Fibroblast of the aortic adventitia (primary cell): ENCODE measurements around the gene ENGASE. TPM values are rescaled to one million over a fixed set of nuclear protein-coding genes. Genes with fewer than 3 reads are reported as not detected.

Experiments used
- DNase-seq: peaks from one replicate; pipeline ENCODE4 v3.0.0-alpha.2; 2010; ENCODE audit warnings: low read depth
- H3K4me3 ChIP-seq: 2 replicates; pipeline ENCODE4 v1.5.1; 2011; ENCODE audit warnings: low read depth, mild to moderate bottlenecking, control low read depth, low read length, moderate library complexity
- total RNA-seq: library from RNA; depleted of rRNA; stranded (reverse); fragments of >200 nt; gene quantifications from 2 replicates; pipeline ENCODE4 v1.2.3, GENCODE V29; 2012; ENCODE audit warnings: low replicate concordance
- TF ChIP-seq, protein P1 (sequence below): IDR thresholded peaks from 2 replicates; pipeline ENCODE4 v1.5.1; 2011; ENCODE audit warnings: mild to moderate bottlenecking, low read length, control low read depth, inconsistent platforms; ENCODE audit not compliant: insufficient read depth

Gene ENGASE
- total RNA-seq, 1 donor = 8.4 TPM

DNA sequence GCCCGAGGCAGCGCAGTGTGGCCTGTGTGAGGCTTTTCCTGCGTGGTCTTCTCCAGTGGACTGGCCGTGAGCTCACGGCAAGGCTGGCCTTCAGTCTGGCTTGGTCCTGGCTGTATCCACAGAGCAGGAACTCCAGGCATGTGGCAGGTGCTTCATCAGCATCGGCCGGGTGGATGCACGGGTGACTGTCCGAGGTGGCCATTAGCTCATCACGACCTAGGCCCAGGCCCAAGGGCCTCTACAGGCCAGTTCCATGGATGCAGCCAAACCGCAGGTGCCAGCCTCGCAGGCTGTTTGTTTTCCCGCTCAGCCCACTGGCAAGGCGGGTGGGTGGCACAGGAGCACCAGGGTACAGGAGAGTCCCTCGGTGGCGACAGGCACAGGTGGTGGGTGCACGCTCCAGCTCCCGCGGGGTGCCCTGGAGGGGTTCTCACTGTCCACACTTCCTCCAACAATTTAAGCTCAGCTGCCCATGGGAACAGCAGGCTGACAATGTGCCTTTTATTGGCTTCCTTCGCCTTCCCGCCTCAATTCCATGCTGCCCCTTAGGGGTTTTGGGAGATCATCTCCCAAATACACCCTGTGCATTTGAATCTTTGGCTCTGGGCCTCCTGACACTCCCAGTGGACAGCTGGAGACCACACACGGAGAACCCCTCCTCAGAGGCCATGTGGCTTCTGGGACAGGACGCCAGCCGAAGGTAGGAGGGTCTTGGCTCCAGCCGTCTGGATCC is 33.0 kb downstream of the ENGASE start:
- TF ChIP-seq, protein P1, sequence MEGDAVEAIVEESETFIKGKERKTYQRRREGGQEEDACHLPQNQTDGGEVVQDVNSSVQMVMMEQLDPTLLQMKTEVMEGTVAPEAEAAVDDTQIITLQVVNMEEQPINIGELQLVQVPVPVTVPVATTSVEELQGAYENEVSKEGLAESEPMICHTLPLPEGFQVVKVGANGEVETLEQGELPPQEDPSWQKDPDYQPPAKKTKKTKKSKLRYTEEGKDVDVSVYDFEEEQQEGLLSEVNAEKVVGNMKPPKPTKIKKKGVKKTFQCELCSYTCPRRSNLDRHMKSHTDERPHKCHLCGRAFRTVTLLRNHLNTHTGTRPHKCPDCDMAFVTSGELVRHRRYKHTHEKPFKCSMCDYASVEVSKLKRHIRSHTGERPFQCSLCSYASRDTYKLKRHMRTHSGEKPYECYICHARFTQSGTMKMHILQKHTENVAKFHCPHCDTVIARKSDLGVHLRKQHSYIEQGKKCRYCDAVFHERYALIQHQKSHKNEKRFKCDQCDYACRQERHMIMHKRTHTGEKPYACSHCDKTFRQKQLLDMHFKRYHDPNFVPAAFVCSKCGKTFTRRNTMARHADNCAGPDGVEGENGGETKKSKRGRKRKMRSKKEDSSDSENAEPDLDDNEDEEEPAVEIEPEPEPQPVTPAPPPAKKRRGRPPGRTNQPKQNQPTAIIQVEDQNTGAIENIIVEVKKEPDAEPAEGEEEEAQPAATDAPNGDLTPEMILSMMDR = no peak
- no peak for DNase-seq
- H3K4me3 ChIP-seq = no peak overlapping the region

GRCh38 chr17:79108232-79108850 is 33.7 kb downstream of the ENGASE start:
- DNase-seq = no peak
- H3K4me3 ChIP-seq = no peak overlapping the region
- TF ChIP-seq, protein P1 = no peak

DNA sequence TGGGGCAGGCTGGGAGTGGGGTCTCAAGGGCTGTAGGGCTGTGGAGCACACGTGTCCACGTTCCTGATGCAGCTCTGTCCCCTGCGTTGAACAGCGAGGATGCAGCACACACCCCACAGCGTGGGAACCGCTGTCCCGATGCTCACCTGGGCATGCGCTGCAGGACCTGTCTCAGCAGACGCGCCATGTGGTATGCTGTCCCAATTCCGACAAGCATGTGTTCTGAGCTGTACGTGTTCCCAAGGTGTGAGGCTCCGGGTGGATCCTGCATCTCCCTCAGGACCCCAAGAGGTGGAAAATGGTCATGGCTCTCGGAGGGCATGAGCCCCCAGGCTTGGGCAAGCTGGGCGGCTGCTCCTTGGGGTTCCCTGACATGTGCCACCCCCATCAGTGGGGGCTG is 34.2 kb downstream of the ENGASE start:
- DNase-seq = no peak
- TF ChIP-seq, protein P1 = no peak
- H3K4me3 ChIP-seq = no peak overlapping the region

DNA sequence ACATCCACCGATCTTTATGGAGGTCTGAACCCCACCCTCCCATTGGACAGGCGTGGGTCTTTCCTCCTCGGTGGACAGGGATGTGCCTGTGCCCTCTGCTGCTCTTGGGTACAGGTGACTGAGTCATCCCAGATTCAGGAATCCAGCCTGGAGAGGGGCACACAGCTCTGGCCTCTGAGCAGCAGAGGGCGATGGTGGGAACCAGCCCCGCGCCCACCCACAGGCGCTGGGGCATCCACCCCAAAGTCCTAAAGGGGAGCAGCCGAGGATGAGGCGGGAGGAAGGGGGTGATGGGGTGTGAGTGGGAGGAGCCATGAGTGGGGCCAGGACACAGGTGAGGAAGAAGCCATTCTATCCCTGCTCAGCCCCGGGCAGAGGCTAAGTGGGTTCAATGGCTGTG is 35.0 kb downstream of the ENGASE start:
- TF ChIP-seq, protein P1 = peak; percentile 14
- DNase-seq = no peak
- no peak overlapping the region for H3K4me3 ChIP-seq

- no peak for DNase-seq
- TF ChIP-seq, protein P1 = no peak
- no peak overlapping the region for H3K4me3 ChIP-seq
These were observed 36.5 kb downstream of the ENGASE start for GRCh38 chr17:79111097-79111496.

- DNase-seq = no peak
- H3K4me3 ChIP-seq = no peak overlapping the region
- TF ChIP-seq, protein P1 = no peak
These were observed 37.8 kb downstream of the ENGASE start for GRCh38 chr17:79112471-79112870.
